ENCODE results near the gene BCO1.

Gene BCO1

GRCh38 chr16:81254922-81255526 lies 16.5 kb downstream of the BCO1 start:
- ATAC-seq: no peak
- no peak for TF ChIP-seq OSR1 (CRISPR knock-in tag; IDR thresholded peaks at IDR 0.05)
- TF ChIP-seq TSHZ2 (CRISPR knock-in tag; IDR thresholded peaks at IDR 0.05): no peak
- no peak for TF ChIP-seq ZC3H10 (CRISPR knock-in tag; IDR thresholded peaks at IDR 0.05)
- no peak for TF ChIP-seq CSRNP3 (CRISPR knock-in tag; IDR thresholded peaks at IDR 0.05)
- no peak for TF ChIP-seq TOX (CRISPR knock-in tag; IDR thresholded peaks at IDR 0.05; ENCODE audit: borderline replicate concordance)
- no peak for TF ChIP-seq ARNTL (CRISPR knock-in tag; IDR thresholded peaks at IDR 0.05; ENCODE audit: borderline replicate concordance, low read depth)
- TF ChIP-seq RARB (CRISPR knock-in tag; IDR thresholded peaks at IDR 0.05): no peak
- no peak for TF ChIP-seq ZNF8 (CRISPR knock-in tag; IDR thresholded peaks at IDR 0.05)
- no peak for TF ChIP-seq BACH2 (CRISPR knock-in tag; IDR thresholded peaks at IDR 0.05; ENCODE audit: borderline replicate concordance)
- no peak for TF ChIP-seq ZFP30 (CRISPR knock-in tag; IDR thresholded peaks at IDR 0.05)
- no peak for TF ChIP-seq ESRRG (CRISPR knock-in tag; IDR thresholded peaks at IDR 0.05)
- no peak for TF ChIP-seq SNAI2 (CRISPR knock-in tag; IDR thresholded peaks at IDR 0.05)
- no peak for TF ChIP-seq PPARA (CRISPR knock-in tag; IDR thresholded peaks at IDR 0.05; ENCODE audit: borderline replicate concordance)
- TF ChIP-seq ZFP3 (CRISPR knock-in tag; IDR thresholded peaks at IDR 0.05): no peak
- no peak for TF ChIP-seq TCF4 (CRISPR knock-in tag; IDR thresholded peaks at IDR 0.05; ENCODE audit: borderline replicate concordance)
- TF ChIP-seq ZNF70 (CRISPR knock-in tag; IDR thresholded peaks at IDR 0.05): no peak
- no peak for TF ChIP-seq GLIS3 (CRISPR knock-in tag; IDR thresholded peaks at IDR 0.05)
- no peak for TF ChIP-seq ZNF565 (CRISPR knock-in tag; conservative IDR thresholded peaks at IDR 0.05; ENCODE audit: low read depth)
- no peak for TF ChIP-seq ISL1 (CRISPR knock-in tag; IDR thresholded peaks at IDR 0.05)
- no peak for TF ChIP-seq CREB5 (CRISPR knock-in tag; IDR thresholded peaks at IDR 0.05; ENCODE audit: low read depth)

GRCh38 chr16:81259916-81260315 lies 21.4 kb downstream of the BCO1 start:
- TF ChIP-seq ZFP30 (CRISPR knock-in tag; IDR thresholded peaks at IDR 0.05): no peak
- TF ChIP-seq ZFP3 (CRISPR knock-in tag; IDR thresholded peaks at IDR 0.05): no peak
- TF ChIP-seq TCF4 (CRISPR knock-in tag; IDR thresholded peaks at IDR 0.05; ENCODE audit: borderline replicate concordance): no peak
- no peak for TF ChIP-seq GLIS3 (CRISPR knock-in tag; IDR thresholded peaks at IDR 0.05)
- TF ChIP-seq TSHZ2 (CRISPR knock-in tag; IDR thresholded peaks at IDR 0.05): no peak
- TF ChIP-seq ZC3H10 (CRISPR knock-in tag; IDR thresholded peaks at IDR 0.05): no peak
- no peak for TF ChIP-seq PPARA (CRISPR knock-in tag; IDR thresholded peaks at IDR 0.05; ENCODE audit: borderline replicate concordance)
- no peak for TF ChIP-seq BACH2 (CRISPR knock-in tag; IDR thresholded peaks at IDR 0.05; ENCODE audit: borderline replicate concordance)
- no peak for TF ChIP-seq ZNF8 (CRISPR knock-in tag; IDR thresholded peaks at IDR 0.05)
- TF ChIP-seq ESRRG (CRISPR knock-in tag; IDR thresholded peaks at IDR 0.05): no peak
- no peak for TF ChIP-seq ZNF70 (CRISPR knock-in tag; IDR thresholded peaks at IDR 0.05)
- TF ChIP-seq CSDC2 (CRISPR knock-in tag; IDR thresholded peaks at IDR 0.05): no peak
- no peak for TF ChIP-seq SNAI2 (CRISPR knock-in tag; IDR thresholded peaks at IDR 0.05)
- ATAC-seq: no peak
